OCI-LY7 (cell line): Measurements from ENCODE around the gene CKAP2L. TPM values are rescaled to one million over a fixed set of nuclear protein-coding genes. Genes with fewer than 3 reads are reported as not detected.

Experiments used
- BruUV-seq: library from RNA; stranded (reverse); fragments of 400-500 nt; replicated peaks from 2 replicates; lab custom pipeline; 2021; lab: Mats Ljungman, UMichigan
- CTCF ChIA-PET: fragments of 300-600 bp; sonication (Branson Sonifier 250); formaldehyde crosslinking; loops from one replicate; lab custom pipeline; 2022; ENCODE audit warnings: antibody characterized with exemption; ENCODE audit not compliant: unreplicated experiment; lab: Charles Lee
- POLR2A ChIA-PET: fragments of 300-600 bp; sonication (Branson Sonifier 250); formaldehyde crosslinking; loops from one replicate; lab custom pipeline; 2022; ENCODE audit warnings: antibody characterized with exemption; lab: Charles Lee
- DNase-seq: peaks from one replicate; pipeline ENCODE4 v3.0.0-alpha.2; 2015; ENCODE audit warnings: low spot score
- H2AFZ ChIP-seq: fragments of 200-600 bp; sonication (generic), shearing (Covaris generic); 2 replicates; pipeline ENCODE4 v1.6.1; 2014; ENCODE audit warnings: mild to moderate bottlenecking, antibody characterized with exemption, low read length, moderate library complexity
- H3K27ac ChIP-seq: fragments of 200-600 bp; sonication (generic); 2 replicates; pipeline ENCODE4 v1.5.1; 2014; ENCODE audit warnings: mixed run types, low read depth, mild to moderate bottlenecking, moderate library complexity, low read length, inconsistent platforms; ENCODE audit not compliant: poor library complexity, severe bottlenecking
- H3K36me3 ChIP-seq: fragments of 200-600 bp; sonication (generic); 2 replicates; pipeline ENCODE4 v1.6.1; 2014; ENCODE audit warnings: mild to moderate bottlenecking, antibody characterized with exemption, low read length, moderate library complexity, mixed read lengths; ENCODE audit not compliant: insufficient read depth
- H3K4me1 ChIP-seq: fragments of 200-600 bp; sonication (generic); 2 replicates; pipeline ENCODE4 v1.5.1; 2014; ENCODE audit warnings: mild to moderate bottlenecking, low read length; ENCODE audit not compliant: insufficient read depth, poor library complexity, severe bottlenecking
- H3K4me2 ChIP-seq: fragments of 200-600 bp; sonication (generic); 2 replicates; pipeline ENCODE4 v1.6.1; 2014; ENCODE audit warnings: mild to moderate bottlenecking, low read length
- H3K4me3 ChIP-seq: fragments of 200-600 bp; sonication (generic); 2 replicates; pipeline ENCODE4 v1.5.1; 2014; ENCODE audit warnings: mild to moderate bottlenecking, low read depth, low read length; ENCODE audit not compliant: poor library complexity, severe bottlenecking
- H3K79me2 ChIP-seq: fragments of 200-600 bp; sonication (generic); 2 replicates; pipeline ENCODE4 v1.6.1; 2016; ENCODE audit warnings: low read depth, mild to moderate bottlenecking, low read length, moderate library complexity, mixed read lengths; ENCODE audit not compliant: insufficient read depth
- H3K9me2 ChIP-seq: fragments of 200-600 bp; sonication (generic); 2 replicates; pipeline ENCODE4 v1.6.1; 2016; ENCODE audit warnings: mild to moderate bottlenecking, low read length, mixed read lengths; ENCODE audit not compliant: insufficient read depth
- H3K9me3 ChIP-seq: fragments of 200-600 bp; sonication (generic); 2 replicates; pipeline ENCODE4 v1.6.1; 2014; ENCODE audit warnings: mild to moderate bottlenecking, mixed run types, low read length, mixed read lengths
- H4K20me1 ChIP-seq: fragments of 200-600 bp; sonication (generic); 2 replicates; pipeline ENCODE4 v1.6.1; 2014; ENCODE audit warnings: mild to moderate bottlenecking, antibody characterized with exemption, low read length, moderate library complexity, mixed read lengths; ENCODE audit not compliant: insufficient read depth
- EZH2phosphoT487 ChIP-seq: fragments of 200-600 bp; sonication (generic); IDR thresholded peaks from 2 replicates; pipeline ENCODE4 v1.6.1; 2018; ENCODE audit warnings: low read depth, borderline replicate concordance, mild to moderate bottlenecking, mixed run types, antibody characterized with exemption, low read length, moderate library complexity, mixed read lengths
- intact Hi-C: fragments of 100-400 bp; cut with micrococcal nuclease; formaldehyde crosslinking; loops from one replicate; pipeline ENCODE4 v1.10.0; 2022; ENCODE audit not compliant: unreplicated experiment
- total RNA-seq, 2 experiments: library from RNA; depleted of rRNA in 1 of 2; stranded (reverse); fragments of >200 nt in 1 of 2; shearing (Covaris generic) in 1 of 2; gene quantifications; 2 replicates each; pipeline ENCODE4 v1.2.3, GENCODE V29; 2014 to 2022
- TF ChIP-seq, protein P1 (sequence below): fragments of 200-600 bp; sonication (generic); conservative IDR thresholded peaks from 2 replicates; pipeline ENCODE4 v1.5.1; 2014; ENCODE audit warnings: mild to moderate bottlenecking, antibody characterized with exemption, low read length, moderate library complexity, mixed read lengths

Gene CKAP2L
- total RNA-seq, 2 experiments from 2014 or later, result 31.8 to 61.8 TPM

- no TSS peak for BruUV-seq
- no peak overlapping the region for H2AFZ ChIP-seq
- no peak overlapping the region for H3K4me2 ChIP-seq
- ChIA-PET POLR2A (interaction anchor here (1.5 kb wide), 1 partner anchor 10 kb away, joined by 3 read pairs; no protein-coding TSS in a partner anchor), CTCF (no interaction called here)
- TF ChIP-seq, protein P1, sequence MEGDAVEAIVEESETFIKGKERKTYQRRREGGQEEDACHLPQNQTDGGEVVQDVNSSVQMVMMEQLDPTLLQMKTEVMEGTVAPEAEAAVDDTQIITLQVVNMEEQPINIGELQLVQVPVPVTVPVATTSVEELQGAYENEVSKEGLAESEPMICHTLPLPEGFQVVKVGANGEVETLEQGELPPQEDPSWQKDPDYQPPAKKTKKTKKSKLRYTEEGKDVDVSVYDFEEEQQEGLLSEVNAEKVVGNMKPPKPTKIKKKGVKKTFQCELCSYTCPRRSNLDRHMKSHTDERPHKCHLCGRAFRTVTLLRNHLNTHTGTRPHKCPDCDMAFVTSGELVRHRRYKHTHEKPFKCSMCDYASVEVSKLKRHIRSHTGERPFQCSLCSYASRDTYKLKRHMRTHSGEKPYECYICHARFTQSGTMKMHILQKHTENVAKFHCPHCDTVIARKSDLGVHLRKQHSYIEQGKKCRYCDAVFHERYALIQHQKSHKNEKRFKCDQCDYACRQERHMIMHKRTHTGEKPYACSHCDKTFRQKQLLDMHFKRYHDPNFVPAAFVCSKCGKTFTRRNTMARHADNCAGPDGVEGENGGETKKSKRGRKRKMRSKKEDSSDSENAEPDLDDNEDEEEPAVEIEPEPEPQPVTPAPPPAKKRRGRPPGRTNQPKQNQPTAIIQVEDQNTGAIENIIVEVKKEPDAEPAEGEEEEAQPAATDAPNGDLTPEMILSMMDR, result no peak
- no peak for TF ChIP-seq EZH2phosphoT487
- H3K79me2 ChIP-seq, result no peaks in the 10 kb centered on the region
- no peaks in the 10 kb centered on the region for H3K36me3 ChIP-seq
- H3K9me2 ChIP-seq, result no peaks in the 10 kb centered on the region
- no peak overlapping the region for H3K27ac ChIP-seq
- no peak overlapping the region for H3K4me3 ChIP-seq
- H4K20me1 ChIP-seq, result no peaks in the 10 kb centered on the region
- no peak for DNase-seq
- H3K4me1 ChIP-seq, result peaks cover 9% of the 10 kb centered on the region
- H3K9me3 ChIP-seq, result no peaks in the 10 kb centered on the region
- intact Hi-C loops, result no loop called here
These were observed 18.8 kb upstream of the CKAP2L start for GRCh38 chr2:112783187-112783714.

GRCh38 chr2:112782234-112782799, 17.9 kb upstream of the CKAP2L start:
- Histone ChIP-seq H3K4me1 (peaks cover 9% of the 10 kb centered on the region), H2AFZ (no peak overlapping the region), H3K4me2 (no peak overlapping the region), H3K79me2 (no peaks in the 10 kb centered on the region), H3K27ac (no peak overlapping the region), H3K4me3 (no peak overlapping the region), H3K36me3 (no peaks in the 10 kb centered on the region), H3K9me2 (no peaks in the 10 kb centered on the region), H3K9me3 (no peaks in the 10 kb centered on the region), H4K20me1 (no peaks in the 10 kb centered on the region)
- CTCF ChIA-PET, result no interaction called here
- POLR2A ChIA-PET, result interaction anchor here (0.6 to 1.5 kb wide), 3 partner anchors 8 to 164 kb away, joined by 3 read pairs; no protein-coding TSS in a partner anchor
- intact Hi-C loops, result no loop called here
- no peak for DNase-seq
- no peak for TF ChIP-seq EZH2phosphoT487
- TF ChIP-seq, protein P1, result no peak
- BruUV-seq, result no TSS peak

DNA sequence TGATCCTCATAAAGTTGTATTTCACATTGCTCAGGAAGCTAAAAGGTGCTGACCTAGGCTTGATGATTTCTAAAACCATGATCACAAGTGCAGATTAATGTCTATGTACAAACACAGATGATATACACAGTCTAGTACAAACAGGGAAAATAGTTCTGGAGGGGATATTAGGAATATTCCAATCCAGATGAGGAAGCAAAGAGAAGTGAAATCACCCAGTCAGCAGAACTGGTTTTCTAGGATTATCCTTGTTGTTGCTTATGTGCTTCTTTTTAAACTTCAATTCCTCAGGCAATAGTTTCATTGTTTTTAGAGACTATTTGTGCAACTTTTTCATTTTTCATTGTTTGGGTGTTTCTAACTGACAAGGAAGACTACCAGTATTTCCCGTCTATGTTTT, 15.2 kb upstream of the CKAP2L start:
- no peaks in the 10 kb centered on the region for H4K20me1 ChIP-seq
- H3K4me2 ChIP-seq, result no peak overlapping the region
- intact Hi-C loops, result no loop called here
- H3K36me3 ChIP-seq, result no peaks in the 10 kb centered on the region
- no peak overlapping the region for H3K4me3 ChIP-seq
- H3K9me3 ChIP-seq, result no peaks in the 10 kb centered on the region
- ChIA-PET POLR2A (no interaction called here), CTCF (no interaction called here)
- no peak for TF ChIP-seq EZH2phosphoT487
- TF ChIP-seq, protein P1, result no peak
- H3K27ac ChIP-seq, result no peak overlapping the region
- no peaks in the 10 kb centered on the region for H3K9me2 ChIP-seq
- no TSS peak for BruUV-seq
- H2AFZ ChIP-seq, result no peak overlapping the region
- peaks cover 9% of the 10 kb centered on the region for H3K4me1 ChIP-seq
- no peak for DNase-seq
- no peaks in the 10 kb centered on the region for H3K79me2 ChIP-seq
